Activated T-cell treated with anti-CD3 and anti-CD28 coated beads, Interleukin-2, amount 50 U/mL, for 4 hours (primary cell): Measurements from ENCODE around the gene CCT5. TPM values are rescaled to one million over a fixed set of nuclear protein-coding genes. Genes with fewer than 3 reads are reported as not detected.
"Not testable (repeated sequence)": the region's sequence is repeated elsewhere in the genome, so short reads cannot be mapped to it uniquely, and the experiment has no call there.

Source experiments
- ATAC-seq, 2 donors: fragments of 200-7000 bp; cut with Tn5 transposase; one replicate each; pipeline ENCODE4 v1.10.0; 2021
- DNase-seq: peaks from one replicate; pipeline ENCODE4 v3.0.0-alpha.2; 2020
- H3K27me3 Mint-ChIP-seq: one replicate; pipeline ENCODE4 v1.8.0; 2021; ENCODE audit warnings: low read depth, mixed read lengths
- H3K36me3 Mint-ChIP-seq: one replicate; pipeline ENCODE4 v1.8.0; 2022; ENCODE audit warnings: mixed read lengths; ENCODE audit not compliant: insufficient read depth
- H3K4me1 Mint-ChIP-seq: one replicate; pipeline ENCODE4 v1.8.0; 2021; ENCODE audit warnings: low read depth, mixed read lengths
- H3K4me3 Mint-ChIP-seq: one replicate; pipeline ENCODE4 v1.8.0; 2021; ENCODE audit warnings: mild to moderate bottlenecking, moderate library complexity, mixed read lengths
- H3K9me3 Mint-ChIP-seq: one replicate; pipeline ENCODE4 v1.8.0; 2021; ENCODE audit warnings: mixed read lengths
- total RNA-seq, 3 donors: library from RNA; stranded (reverse); gene quantifications; one replicate each; pipeline ENCODE4 v1.2.1, GENCODE V29; 2021

CCT5 gene
- total RNA-seq, 3 donors from 2014 or later: 597 to 728 (median 646) TPM

- no peak overlapping the region for H3K4me3 Mint-ChIP-seq
- peaks cover 42% of the 10 kb centered on the region for H3K36me3 Mint-ChIP-seq
- DNase-seq: no peak
- no peaks in the 10 kb centered on the region for H3K4me1 Mint-ChIP-seq
- peaks cover 15% of the 10 kb centered on the region for H3K9me3 Mint-ChIP-seq
- ATAC-seq: no peak
- no peaks in the 10 kb centered on the region for H3K27me3 Mint-ChIP-seq
Observed at GRCh38 chr5:10229306-10230048, 20.6 kb upstream of the CCT5 start.

- no peak for ATAC-seq
- Mint-ChIP-seq H3K4me3 (no peak overlapping the region), H3K4me1 (no peaks in the 10 kb centered on the region), H3K27me3 (no peaks in the 10 kb centered on the region), H3K36me3 (peaks cover 36% of the 10 kb centered on the region), H3K9me3 (no peaks in the 10 kb centered on the region)
- DNase-seq: no peak
Observed at GRCh38 chr5:10232386-10232785, 17.7 kb upstream of the CCT5 start.

GRCh38 chr5:10233011-10233410 is 17.1 kb upstream of the CCT5 start:
- H3K4me1 Mint-ChIP-seq: no peaks in the 10 kb centered on the region
- ATAC-seq: no peak
- no peak overlapping the region for H3K4me3 Mint-ChIP-seq
- H3K36me3 Mint-ChIP-seq: peaks cover 37% of the 10 kb centered on the region
- H3K27me3 Mint-ChIP-seq: no peaks in the 10 kb centered on the region
- no peak for DNase-seq
- H3K9me3 Mint-ChIP-seq: no peaks in the 10 kb centered on the region

- Mint-ChIP-seq H3K9me3 (no peaks in the 10 kb centered on the region), H3K4me1 (no peaks in the 10 kb centered on the region), H3K27me3 (no peaks in the 10 kb centered on the region), H3K4me3 (no peak overlapping the region), H3K36me3 (peaks cover 38% of the 10 kb centered on the region)
- no peak for DNase-seq
- no peak for ATAC-seq
Observed at GRCh38 chr5:10233505-10233904, 16.6 kb upstream of the CCT5 start.

GRCh38 chr5:10235350-10235749 is 14.7 kb upstream of the CCT5 start:
- Mint-ChIP-seq H3K4me3 (no peak overlapping the region), H3K36me3 (peaks cover 38% of the 10 kb centered on the region), H3K9me3 (no peaks in the 10 kb centered on the region), H3K27me3 (no peaks in the 10 kb centered on the region), H3K4me1 (no peaks in the 10 kb centered on the region)
- no peak for ATAC-seq
- no peak for DNase-seq

GRCh38 chr5:10243660-10244240 is 6.3 kb upstream of the CCT5 start:
- no peaks in the 10 kb centered on the region for H3K9me3 Mint-ChIP-seq
- ATAC-seq (no peak), DNase-seq (no peak)
- peaks cover 12% of the 10 kb centered on the region for H3K4me1 Mint-ChIP-seq
- H3K36me3 Mint-ChIP-seq: peaks cover 5% of the 10 kb centered on the region
- H3K27me3 Mint-ChIP-seq: no peaks in the 10 kb centered on the region
- H3K4me3 Mint-ChIP-seq: no peak overlapping the region

- DNase-seq (no peak), ATAC-seq (no peak)
- Mint-ChIP-seq H3K9me3 (no peaks in the 10 kb centered on the region), H3K36me3 (peaks cover 2% of the 10 kb centered on the region), H3K4me3 (no peak overlapping the region), H3K27me3 (no peaks in the 10 kb centered on the region), H3K4me1 (peaks cover 15% of the 10 kb centered on the region)
Observed at GRCh38 chr5:10244342-10244944, 5.6 kb upstream of the CCT5 start.

- Mint-ChIP-seq H3K36me3 (peaks cover 12% of the 10 kb centered on the region), H3K4me3 (no peak overlapping the region), H3K9me3 (no peaks in the 10 kb centered on the region), H3K27me3 (no peaks in the 10 kb centered on the region), H3K4me1 (peaks cover 25% of the 10 kb centered on the region)
- DNase-seq (no peak), ATAC-seq (no peak)
Observed at GRCh38 chr5:10246761-10247160, 3.3 kb upstream of the CCT5 start.

- not testable (repeated sequence) for ATAC-seq, H3K27me3 Mint-ChIP-seq, DNase-seq, H3K4me3 Mint-ChIP-seq, H3K9me3 Mint-ChIP-seq
- peaks cover 30% of the 10 kb centered on the region for H3K4me1 Mint-ChIP-seq
- H3K36me3 Mint-ChIP-seq: peaks cover 15% of the 10 kb centered on the region
Observed at GRCh38 chr5:10247217-10247616, 2.9 kb upstream of the CCT5 start.

- DNase-seq (no peak), ATAC-seq (no peak)
- peaks cover 15% of the 10 kb centered on the region for H3K36me3 Mint-ChIP-seq
- H3K9me3 Mint-ChIP-seq: no peaks in the 10 kb centered on the region
- H3K4me1 Mint-ChIP-seq: peaks cover 40% of the 10 kb centered on the region
- peak overlapping the region; percentile 94 for H3K4me3 Mint-ChIP-seq
- no peaks in the 10 kb centered on the region for H3K27me3 Mint-ChIP-seq
Observed at GRCh38 chr5:10248378-10249260, 1.5 kb upstream of the CCT5 start.

GRCh38 chr5:10250806-10251276 is 761 bp downstream of the CCT5 start:
- H3K27me3 Mint-ChIP-seq: no peaks in the 10 kb centered on the region
- H3K4me1 Mint-ChIP-seq: peaks cover 56% of the 10 kb centered on the region
- ATAC-seq (peak; percentile 27 to 30), DNase-seq (no peak)
- H3K36me3 Mint-ChIP-seq: peaks cover 31% of the 10 kb centered on the region
- H3K9me3 Mint-ChIP-seq: no peaks in the 10 kb centered on the region
- peak overlapping the region; percentile 94 for H3K4me3 Mint-ChIP-seq

- peak overlapping the region; percentile 94 for H3K4me3 Mint-ChIP-seq
- ATAC-seq: no peak
- no peaks in the 10 kb centered on the region for H3K9me3 Mint-ChIP-seq
- DNase-seq: no peak
- H3K4me1 Mint-ChIP-seq: peaks cover 59% of the 10 kb centered on the region
- no peaks in the 10 kb centered on the region for H3K27me3 Mint-ChIP-seq
- H3K36me3 Mint-ChIP-seq: peaks cover 34% of the 10 kb centered on the region
Observed at GRCh38 chr5:10251405-10251804, 1.3 kb downstream of the CCT5 start.

GRCh38 chr5:10253390-10253789 is 3.3 kb downstream of the CCT5 start:
- H3K4me3 Mint-ChIP-seq: peak overlapping the region; percentile 35
- peaks cover 63% of the 10 kb centered on the region for H3K4me1 Mint-ChIP-seq
- no peaks in the 10 kb centered on the region for H3K27me3 Mint-ChIP-seq
- DNase-seq: no peak
- no peak for ATAC-seq
- no peaks in the 10 kb centered on the region for H3K9me3 Mint-ChIP-seq
- peaks cover 41% of the 10 kb centered on the region for H3K36me3 Mint-ChIP-seq

GRCh38 chr5:10254686-10255085 is 4.6 kb downstream of the CCT5 start:
- Mint-ChIP-seq H3K27me3 (no peaks in the 10 kb centered on the region), H3K4me3 (no peak overlapping the region), H3K4me1 (peaks cover 57% of the 10 kb centered on the region), H3K9me3 (no peaks in the 10 kb centered on the region), H3K36me3 (peaks cover 48% of the 10 kb centered on the region)
- ATAC-seq: no peak
- DNase-seq: no peak
